GM19328 (cell line): ENCODE measurements around the gene METTL27.
"Not testable (repeated sequence)": the region's sequence is repeated elsewhere in the genome, so short reads cannot be mapped to it uniquely, and the experiment has no call there.

Experiments
- ATAC-seq: cut with Tn5 transposase; IDR thresholded peaks from one replicate; pipeline ENCODE4 v1.9.1; 2021; ENCODE audit warnings: mild to moderate bottlenecking, moderate library complexity; ENCODE audit not compliant: unreplicated experiment

METTL27 gene

GRCh38 chr7:73842067-73842976 is at the start of gene METTL27:
Gene METTL27 (minus strand): TSS chr7:73842516. CDS start chr7:73842140, 376 bp downstream.
- ATAC-seq = peak; percentile 93

GRCh38 chr7:73891178-73891885 is 49.0 kb upstream of the METTL27 start:
- no peak for ATAC-seq

- ATAC-seq = no peak
These were observed 48.3 kb upstream of the METTL27 start for GRCh38 chr7:73890555-73891147.

- ATAC-seq = no peak
These were observed 46.6 kb upstream of the METTL27 start for GRCh38 chr7:73888959-73889358.

- ATAC-seq = no peak
These were observed 45.4 kb upstream of the METTL27 start for GRCh38 chr7:73887762-73888161.

GRCh38 chr7:73885975-73886798 is 43.9 kb upstream of the METTL27 start:
- no peak for ATAC-seq

GRCh38 chr7:73885433-73885974 is 43.2 kb upstream of the METTL27 start:
- ATAC-seq = no peak

GRCh38 chr7:73884867-73885422 is 42.6 kb upstream of the METTL27 start:
- ATAC-seq = not testable (repeated sequence)

GRCh38 chr7:73882047-73882402 is 39.7 kb upstream of the METTL27 start:
- ATAC-seq = no peak

- no peak for ATAC-seq
These were observed 39.2 kb upstream of the METTL27 start for GRCh38 chr7:73881352-73882046.

GRCh38 chr7:73880755-73881328 is 38.5 kb upstream of the METTL27 start:
- ATAC-seq = no peak

- ATAC-seq = no peak
These were observed 37.8 kb upstream of the METTL27 start for GRCh38 chr7:73879977-73880681.

GRCh38 chr7:73876973-73877372 is 34.7 kb upstream of the METTL27 start:
- ATAC-seq = no peak

- ATAC-seq = no peak
These were observed 34.0 kb upstream of the METTL27 start for GRCh38 chr7:73876361-73876760.

- no peak for ATAC-seq
These were observed 30.0 kb upstream of the METTL27 start for GRCh38 chr7:73872056-73872908.

GRCh38 chr7:73871163-73872011 is 29.1 kb upstream of the METTL27 start:
- no peak for ATAC-seq

GRCh38 chr7:73870041-73870492 is 27.8 kb upstream of the METTL27 start:
- no peak for ATAC-seq
